Ovary (tissue), 3 donors: ENCODE results near the gene RABGAP1L.

ENCODE experiments used
- EP300 ChIP-seq: sonication (generic); formaldehyde crosslinking; IDR thresholded peaks from one replicate; pipeline ENCODE4 v1.6.1; 2017; ENCODE audit warnings: antibody characterized with exemption
- POLR2A ChIP-seq: fragments of 450-650 bp; IDR thresholded peaks from one replicate; pipeline ENCODE4 v1.6.1; 2017; ENCODE audit warnings: antibody characterized with exemption, mild to moderate bottlenecking, moderate library complexity
- TF ChIP-seq, protein P1 (sequence below), 3 donors: fragments of 450-650 bp in 2 of 3; fragments of 200-600 bp in 1 of 3; IDR thresholded peaks; one replicate each; pipeline versions ENCODE4 v1.5.1 to v1.8.0; 2016 to 2022; ENCODE audit warnings: antibody characterized with exemption in 3 of 3, mild to moderate bottlenecking in 1 of 3
- donor health status: DM: no; HTN: no; CAD: no.

DNA sequence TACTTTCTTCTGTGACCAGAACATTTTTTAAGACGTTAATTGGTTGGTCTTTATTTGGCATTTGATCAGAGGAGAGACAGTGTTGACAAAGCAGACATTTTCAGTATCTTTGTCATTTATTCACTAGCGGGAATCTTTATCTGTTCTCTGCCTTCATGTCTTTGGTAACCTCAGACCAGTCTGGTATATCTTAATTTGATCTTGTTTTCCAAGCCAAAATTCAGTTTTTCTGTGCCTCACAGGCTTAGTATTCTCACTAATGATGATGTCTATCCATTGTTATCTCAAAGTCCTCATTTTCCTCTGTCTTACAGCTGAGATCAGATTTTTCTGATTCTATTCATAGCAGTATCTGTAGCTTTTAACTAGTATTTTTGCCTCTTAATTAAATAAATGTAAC lies 447.2 kb downstream of the RABGAP1L start:
- TF ChIP-seq, protein P1, sequence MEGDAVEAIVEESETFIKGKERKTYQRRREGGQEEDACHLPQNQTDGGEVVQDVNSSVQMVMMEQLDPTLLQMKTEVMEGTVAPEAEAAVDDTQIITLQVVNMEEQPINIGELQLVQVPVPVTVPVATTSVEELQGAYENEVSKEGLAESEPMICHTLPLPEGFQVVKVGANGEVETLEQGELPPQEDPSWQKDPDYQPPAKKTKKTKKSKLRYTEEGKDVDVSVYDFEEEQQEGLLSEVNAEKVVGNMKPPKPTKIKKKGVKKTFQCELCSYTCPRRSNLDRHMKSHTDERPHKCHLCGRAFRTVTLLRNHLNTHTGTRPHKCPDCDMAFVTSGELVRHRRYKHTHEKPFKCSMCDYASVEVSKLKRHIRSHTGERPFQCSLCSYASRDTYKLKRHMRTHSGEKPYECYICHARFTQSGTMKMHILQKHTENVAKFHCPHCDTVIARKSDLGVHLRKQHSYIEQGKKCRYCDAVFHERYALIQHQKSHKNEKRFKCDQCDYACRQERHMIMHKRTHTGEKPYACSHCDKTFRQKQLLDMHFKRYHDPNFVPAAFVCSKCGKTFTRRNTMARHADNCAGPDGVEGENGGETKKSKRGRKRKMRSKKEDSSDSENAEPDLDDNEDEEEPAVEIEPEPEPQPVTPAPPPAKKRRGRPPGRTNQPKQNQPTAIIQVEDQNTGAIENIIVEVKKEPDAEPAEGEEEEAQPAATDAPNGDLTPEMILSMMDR (IDR thresholded peaks at IDR 0.05) = no peak
- TF ChIP-seq POLR2A (no peak), EP300 (no peak)
